NT2/D1 (cell line): ENCODE results near the gene KCTD12.

Experiments
- SUZ12 ChIP-seq: IDR thresholded peaks from 2 replicates; pipeline ENCODE4 v1.6.1; 2011; ENCODE audit not compliant: insufficient read length, insufficient read depth; ENCODE audit errors: extremely low read depth
- YY1 ChIP-seq: IDR thresholded peaks from 2 replicates; pipeline ENCODE4 v1.6.1; 2011; ENCODE audit not compliant: insufficient read length, insufficient read depth
- ZNF274 ChIP-seq: IDR thresholded peaks from 2 replicates; pipeline ENCODE4 v1.6.1; 2011; ENCODE audit warnings: mild to moderate bottlenecking, low read depth, low read length

DNA sequence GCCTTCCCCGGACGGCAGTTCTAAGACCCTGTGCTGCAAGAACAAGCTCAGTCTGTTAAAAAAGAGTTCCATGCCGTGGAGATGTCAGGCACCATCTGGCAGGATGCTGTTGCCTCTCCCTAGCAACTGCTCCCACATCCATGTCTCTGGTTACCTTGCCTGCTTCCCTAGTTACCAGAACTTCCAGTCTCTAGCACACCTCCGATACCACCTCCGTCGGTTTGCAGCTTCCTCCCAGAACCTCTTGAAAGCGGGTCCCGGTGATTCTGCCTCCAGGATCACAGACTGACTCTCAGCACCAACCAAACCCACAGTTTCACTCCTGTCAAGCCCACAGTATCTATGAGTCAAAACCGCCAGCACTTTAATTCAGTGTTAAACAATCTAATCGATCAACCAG, 55.4 kb downstream of the KCTD12 start:
- no peak for TF ChIP-seq ZNF274
- no peak for TF ChIP-seq YY1
- no peak for TF ChIP-seq SUZ12
